Measurements from ENCODE around the gene CNTNAP1. TPM values are rescaled to one million over a fixed set of nuclear protein-coding genes. Genes with fewer than 3 reads are reported as not detected.
A peak's percentile ranks its signal among the peaks of the same experiment; 100 is the strongest.

The CNTNAP1 gene
- total RNA-seq, 3 donors from 2014 or later: 1.4 to 37.4 (median 7.1) TPM

DNA sequence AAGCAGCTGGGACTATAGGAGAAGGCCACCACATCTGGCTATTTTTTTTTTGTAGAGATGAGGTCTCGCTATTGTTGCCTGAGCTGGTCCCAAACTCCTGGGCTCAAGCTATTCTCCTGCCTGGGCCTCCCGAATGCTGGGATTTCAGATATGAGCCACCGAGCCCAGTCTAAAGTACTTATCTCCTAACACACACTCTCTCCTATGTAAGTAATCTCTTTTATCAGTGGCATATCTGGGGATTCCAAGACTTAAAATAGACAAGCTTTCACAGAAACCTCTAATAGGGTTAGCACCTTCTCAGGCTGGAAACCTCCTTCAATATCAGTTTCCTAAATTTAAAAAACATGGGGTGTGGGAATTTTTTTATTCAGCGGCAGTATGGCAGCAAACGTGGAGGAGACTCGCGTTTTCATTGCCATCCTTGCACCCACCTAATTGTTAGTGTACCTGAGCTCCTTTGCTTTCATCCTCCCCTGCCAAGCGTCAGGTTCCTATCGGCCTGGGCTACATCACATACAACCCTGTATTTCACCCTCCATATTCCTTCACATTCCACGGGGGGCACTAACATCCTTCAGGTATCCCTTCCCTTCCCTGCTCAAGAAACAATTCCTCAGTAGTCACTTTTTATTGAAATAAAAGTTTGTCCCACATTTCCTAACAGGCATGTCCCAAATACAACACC, 61.4 kb downstream of the CNTNAP1 start:
- no peaks in the 10 kb centered on the region for H3K9me3 ChIP-seq
- intact Hi-C loops (cut with DNase I, micrococcal nuclease): no loop called here
- peaks cover 10% of the 10 kb centered on the region for H3K4me1 ChIP-seq (ENCODE audit: low read depth)
- ATAC-seq (no peak), DNase-seq (no peak)
- TF ChIP-seq, protein P1, sequence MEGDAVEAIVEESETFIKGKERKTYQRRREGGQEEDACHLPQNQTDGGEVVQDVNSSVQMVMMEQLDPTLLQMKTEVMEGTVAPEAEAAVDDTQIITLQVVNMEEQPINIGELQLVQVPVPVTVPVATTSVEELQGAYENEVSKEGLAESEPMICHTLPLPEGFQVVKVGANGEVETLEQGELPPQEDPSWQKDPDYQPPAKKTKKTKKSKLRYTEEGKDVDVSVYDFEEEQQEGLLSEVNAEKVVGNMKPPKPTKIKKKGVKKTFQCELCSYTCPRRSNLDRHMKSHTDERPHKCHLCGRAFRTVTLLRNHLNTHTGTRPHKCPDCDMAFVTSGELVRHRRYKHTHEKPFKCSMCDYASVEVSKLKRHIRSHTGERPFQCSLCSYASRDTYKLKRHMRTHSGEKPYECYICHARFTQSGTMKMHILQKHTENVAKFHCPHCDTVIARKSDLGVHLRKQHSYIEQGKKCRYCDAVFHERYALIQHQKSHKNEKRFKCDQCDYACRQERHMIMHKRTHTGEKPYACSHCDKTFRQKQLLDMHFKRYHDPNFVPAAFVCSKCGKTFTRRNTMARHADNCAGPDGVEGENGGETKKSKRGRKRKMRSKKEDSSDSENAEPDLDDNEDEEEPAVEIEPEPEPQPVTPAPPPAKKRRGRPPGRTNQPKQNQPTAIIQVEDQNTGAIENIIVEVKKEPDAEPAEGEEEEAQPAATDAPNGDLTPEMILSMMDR (IDR thresholded peaks at IDR 0.05): no peak
- no peaks in the 10 kb centered on the region for H3K36me3 ChIP-seq (ENCODE audit: low read depth)
- H3K4me3 ChIP-seq: peak overlapping the region; percentile 54

DNA sequence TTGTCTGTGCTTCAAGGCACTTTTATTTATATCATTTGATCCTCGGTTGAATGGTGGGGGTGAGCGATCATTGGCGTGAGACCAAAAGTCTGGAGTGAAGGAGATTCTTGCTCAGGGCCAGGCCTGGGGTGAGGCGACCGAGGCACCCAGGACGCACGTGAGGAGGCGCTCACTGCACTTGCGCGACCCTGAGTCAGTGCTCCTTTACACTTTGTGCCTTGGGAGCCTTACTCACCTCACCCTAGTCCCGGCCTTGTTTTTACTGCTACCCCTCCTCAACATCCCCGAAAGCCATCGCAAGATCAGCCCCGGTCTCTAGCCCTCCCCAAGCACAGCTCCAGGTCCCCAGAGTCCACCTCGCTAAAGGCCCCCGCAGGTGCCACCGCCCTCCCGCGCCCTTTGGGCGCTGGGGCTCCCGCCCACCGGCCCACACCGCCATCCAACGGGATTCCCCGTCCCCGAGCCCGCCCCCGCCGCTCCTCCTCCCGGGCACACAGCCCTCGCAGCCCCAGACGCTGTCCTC, 62.0 kb downstream of the CNTNAP1 start:
- peak overlapping the region; percentile 54 for H3K4me3 ChIP-seq
- intact Hi-C loops (cut with DNase I, micrococcal nuclease): no loop called here
- peak; percentile 87 for ATAC-seq
- no peaks in the 10 kb centered on the region for H3K9me3 ChIP-seq
- no peaks in the 10 kb centered on the region for H3K36me3 ChIP-seq (ENCODE audit: low read depth)
- H3K4me1 ChIP-seq (ENCODE audit: low read depth): peaks cover 10% of the 10 kb centered on the region
- DNase-seq: peak; percentile 74 to 87 (median 82)
- TF ChIP-seq, protein P1 (IDR thresholded peaks at IDR 0.05): no peak

DNA sequence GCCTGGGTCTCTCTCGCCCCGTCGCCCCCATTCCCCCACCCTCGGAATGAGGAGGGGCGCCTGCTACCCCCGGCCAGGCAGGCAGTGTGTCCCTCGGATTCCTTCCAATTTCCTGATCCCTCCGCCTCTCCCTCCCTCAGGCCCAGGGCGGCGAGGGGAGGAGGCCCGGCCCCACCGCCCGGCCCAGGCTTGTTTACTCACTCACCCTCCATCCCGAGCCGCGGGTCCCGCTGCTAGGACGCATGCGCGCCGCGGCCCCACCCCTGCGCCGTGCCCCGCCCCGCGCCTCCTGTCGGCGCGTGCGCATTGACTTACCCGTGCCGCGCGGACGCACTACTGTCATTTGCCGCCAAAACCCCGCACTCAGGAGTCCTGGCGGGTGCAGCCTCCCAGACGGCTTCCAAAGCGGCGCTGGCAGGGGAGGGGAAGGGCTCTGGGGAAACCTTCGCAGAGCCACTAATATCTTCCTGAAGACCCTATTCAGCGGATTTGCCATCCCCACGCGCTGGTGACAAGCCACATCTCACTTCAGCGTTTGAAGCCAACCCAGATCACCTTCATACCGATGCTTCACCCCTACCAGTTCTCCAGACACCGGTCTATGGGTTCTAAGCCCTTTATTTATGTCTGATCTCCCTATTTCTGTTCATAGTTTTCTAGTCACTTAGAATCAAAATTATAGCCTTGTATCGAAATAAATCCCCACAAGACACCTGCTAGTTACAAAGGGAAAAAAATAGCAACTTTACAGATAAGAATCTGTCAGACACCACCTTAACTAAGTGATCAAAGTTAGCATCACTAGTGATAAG, 62.7 kb downstream of the CNTNAP1 start, which contains the start of gene EZH1:
Gene EZH1 (minus strand): TSS at position 235 of the 812 bp plus-strand sequence. CDS start 16,099 bp downstream, outside the sequence.
- intact Hi-C loops (cut with DNase I, micrococcal nuclease): no loop called here
- TF ChIP-seq, protein P1 (IDR thresholded peaks at IDR 0.05): no peak

DNA sequence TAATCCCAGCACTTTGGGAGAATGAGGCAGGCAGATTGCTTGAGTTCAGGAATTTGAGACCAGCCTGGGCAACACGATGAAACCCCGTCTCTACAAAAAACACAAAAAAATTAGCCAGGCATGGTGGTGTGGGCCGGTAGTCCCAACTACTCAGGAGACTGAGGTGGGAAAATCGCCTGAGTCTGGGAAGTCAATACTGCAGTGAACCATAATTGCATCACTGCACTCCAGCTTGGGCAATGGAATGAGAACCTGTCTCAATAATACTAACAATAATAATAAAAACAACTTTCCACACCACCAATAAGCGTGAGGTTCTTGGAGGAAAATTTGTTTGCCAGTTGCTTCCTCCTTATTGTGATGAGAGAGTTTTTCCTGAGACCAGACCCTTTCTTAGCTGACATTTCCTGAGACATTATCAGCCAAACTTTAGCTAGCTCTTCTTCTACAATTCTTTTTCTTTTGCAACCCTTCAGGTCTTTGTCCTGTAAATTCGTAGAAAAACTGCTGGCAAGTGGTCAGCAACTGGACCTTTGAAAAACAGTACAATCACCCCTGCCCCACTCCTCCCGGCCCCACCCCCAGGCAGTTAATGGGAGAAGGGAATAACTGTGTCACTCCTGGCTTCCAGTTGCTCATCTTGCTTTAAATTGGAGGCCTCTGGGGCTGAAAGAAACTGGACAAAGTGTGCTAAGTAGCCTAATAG, 66.0 kb downstream of the CNTNAP1 start:
- H3K9me3 ChIP-seq: no peaks in the 10 kb centered on the region
- peaks cover 7% of the 10 kb centered on the region for H3K4me1 ChIP-seq (ENCODE audit: low read depth)
- TF ChIP-seq, protein P1 (IDR thresholded peaks at IDR 0.05): no peak
- H3K4me3 ChIP-seq: no peak overlapping the region
- no peak for DNase-seq
- H3K36me3 ChIP-seq (ENCODE audit: low read depth): no peaks in the 10 kb centered on the region
- intact Hi-C loops (cut with DNase I, micrococcal nuclease): no loop called here
- ATAC-seq: no peak

More for the DNA sequence above, 62.7 kb downstream of the CNTNAP1 start, which contains the start of gene EZH1:
- no peaks in the 10 kb centered on the region for H3K9me3 ChIP-seq
- no peaks in the 10 kb centered on the region for H3K36me3 ChIP-seq (ENCODE audit: low read depth)
- H3K4me3 ChIP-seq: peak within 1 kb of the TSS; percentile 54
- DNase-seq (peak; percentile 87 to 95 (median 91)), ATAC-seq (peak; percentile 98)
- H3K4me1 ChIP-seq (ENCODE audit: low read depth): peaks cover 10% of the 10 kb centered on the region
